ENCODE data around the gene AKAP6. TPM values are rescaled to one million over a fixed set of nuclear protein-coding genes. Genes with fewer than 3 reads are reported as not detected.

The AKAP6 gene
- total RNA-seq, 1 experiment from 2014 or later: 1.1 TPM

DNA sequence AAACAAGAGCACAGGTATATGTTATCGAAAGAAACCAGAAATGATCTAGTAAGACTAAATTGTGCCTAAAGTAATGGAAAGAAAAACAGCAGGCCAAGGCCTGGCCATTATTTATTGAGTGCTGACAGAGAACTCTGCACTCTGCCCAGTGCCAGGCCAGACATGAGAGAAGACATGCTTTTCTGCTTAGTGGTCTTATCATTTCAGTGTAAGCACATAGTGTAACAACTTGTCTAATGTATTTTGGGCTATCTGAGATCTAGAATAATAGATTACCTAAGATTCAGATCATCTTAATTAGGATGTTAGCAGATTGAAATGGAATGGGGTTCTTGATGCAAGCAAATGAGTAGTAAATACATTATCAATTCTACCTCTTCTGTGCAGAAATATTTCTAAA, 278.3 kb downstream of the AKAP6 start:
- Histone ChIP-seq H3K4me1 (ENCODE audit: insufficient read depth, low read length) (no peaks in the 10 kb centered on the region; the same call in 1 of the 2 replicates), H2AK5ac (ENCODE audit: insufficient read length, low read length) (no peak overlapping the region), H3K56ac (ENCODE audit: insufficient read length, low read depth, low read length) (no peak overlapping the region), H3K4ac (ENCODE audit: low read depth, low read length) (no peak overlapping the region), H3K9me3 (ENCODE audit: control insufficient read depth, low read depth, low read length) (no peaks in the 10 kb centered on the region), H3K18ac (ENCODE audit: insufficient read length, low read depth, low read length) (no peak overlapping the region), H3T11ph (ENCODE audit: low read length) (no peak overlapping the region), H4K91ac (ENCODE audit: insufficient read length, low read depth, low read length) (no peak overlapping the region), H2BK120ac (ENCODE audit: low read depth, low read length, poor library complexity, severe bottlenecking) (no peak overlapping the region), H3K27me3 (ENCODE audit: insufficient read depth, low read length) (no peaks in the 10 kb centered on the region), H2BK5ac (ENCODE audit: insufficient read length, low read length) (no peak overlapping the region), H3K9ac (ENCODE audit: extremely low read depth, insufficient read length, low read length) (no peak overlapping the region), H2BK20ac (ENCODE audit: low read depth, low read length, poor library complexity, severe bottlenecking) (no peak overlapping the region), H4K8ac (replicated peaks; ENCODE audit: insufficient read length, low read depth, low read length) (no peak overlapping the region), H3K23ac (ENCODE audit: insufficient read length, low read depth, low read length) (no peak overlapping the region), H3K4me2 (ENCODE audit: insufficient read depth, insufficient read length, low read length) (no peak overlapping the region), H4K5ac (ENCODE audit: insufficient read length, low read depth, low read length) (no peak overlapping the region), H4K20me1 (ENCODE audit: control insufficient read depth, insufficient read depth, insufficient read length) (no peaks in the 10 kb centered on the region), H2AFZ (ENCODE audit: low read length) (no peak overlapping the region), H3K14ac (ENCODE audit: insufficient read depth, low read length) (no peak overlapping the region), H3K79me2 (ENCODE audit: insufficient read depth, low read length) (no peaks in the 10 kb centered on the region), H3K23me2 (ENCODE audit: insufficient read length, low read depth, low read length, poor library complexity, severe bottlenecking) (no peaks in the 10 kb centered on the region), H2BK15ac (ENCODE audit: low read depth, low read length) (no peak overlapping the region), H2BK12ac (ENCODE audit: insufficient read length, low read depth, low read length) (no peak overlapping the region), H3K27ac (ENCODE audit: insufficient read length, low read depth, low read length) (no peak overlapping the region), H3K79me1 (ENCODE audit: insufficient read depth, low read depth, low read length, poor library complexity, severe bottlenecking) (no peaks in the 10 kb centered on the region)
- H3K27me3 Mint-ChIP-seq (ENCODE audit: low read depth): no peaks in the 10 kb centered on the region
- peaks cover 3 to 4% of the 10 kb centered on the region in 2 experiments; a peak in 1 of 4 replicates for H3K4me1 Mint-ChIP-seq
- TF ChIP-seq, protein P1, sequence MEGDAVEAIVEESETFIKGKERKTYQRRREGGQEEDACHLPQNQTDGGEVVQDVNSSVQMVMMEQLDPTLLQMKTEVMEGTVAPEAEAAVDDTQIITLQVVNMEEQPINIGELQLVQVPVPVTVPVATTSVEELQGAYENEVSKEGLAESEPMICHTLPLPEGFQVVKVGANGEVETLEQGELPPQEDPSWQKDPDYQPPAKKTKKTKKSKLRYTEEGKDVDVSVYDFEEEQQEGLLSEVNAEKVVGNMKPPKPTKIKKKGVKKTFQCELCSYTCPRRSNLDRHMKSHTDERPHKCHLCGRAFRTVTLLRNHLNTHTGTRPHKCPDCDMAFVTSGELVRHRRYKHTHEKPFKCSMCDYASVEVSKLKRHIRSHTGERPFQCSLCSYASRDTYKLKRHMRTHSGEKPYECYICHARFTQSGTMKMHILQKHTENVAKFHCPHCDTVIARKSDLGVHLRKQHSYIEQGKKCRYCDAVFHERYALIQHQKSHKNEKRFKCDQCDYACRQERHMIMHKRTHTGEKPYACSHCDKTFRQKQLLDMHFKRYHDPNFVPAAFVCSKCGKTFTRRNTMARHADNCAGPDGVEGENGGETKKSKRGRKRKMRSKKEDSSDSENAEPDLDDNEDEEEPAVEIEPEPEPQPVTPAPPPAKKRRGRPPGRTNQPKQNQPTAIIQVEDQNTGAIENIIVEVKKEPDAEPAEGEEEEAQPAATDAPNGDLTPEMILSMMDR (conservative IDR thresholded peaks at IDR 0.05): no peak
- H3K36me3 Mint-ChIP-seq (ENCODE audit: insufficient read depth in 1 of 3, low read depth in 3 of 3): no peaks in the 10 kb centered on the region
- no peaks in the 10 kb centered on the region for H3K9me3 Mint-ChIP-seq
- H3K4me3 Mint-ChIP-seq: no peak overlapping the region
- H3K27ac Mint-ChIP-seq: no peak overlapping the region
- no peak for DNase-seq
- no CpG with 5 or more reads among the region's 1 CpG for WGBS (ENCODE audit: extremely low coverage, insufficient read length, low lambda C conversion rate)

Data from H9 (cell line).